CD4-positive, alpha-beta T cell (primary cell): ENCODE results near the gene KDM1B. TPM values are rescaled to one million over a fixed set of nuclear protein-coding genes. Genes with fewer than 3 reads are reported as not detected.

Experiments
- ATAC-seq: fragments of 200-7000 bp; cut with Tn5 transposase; one replicate; pipeline ENCODE4 v1.10.0; 2022; ENCODE audit warnings: mild to moderate bottlenecking; ENCODE audit not compliant: poor library complexity
- CTCF ChIA-PET: fragments of 350-600 bp; sonication (Branson Sonifier 250); formaldehyde crosslinking; loops from one replicate; lab custom pipeline; 2021; ENCODE audit warnings: antibody characterized with exemption, inconsistent platforms; lab: Charles Lee
- POLR2A ChIA-PET: fragments of 350-600 bp; sonication (Branson Sonifier 250); formaldehyde crosslinking; loops from one replicate; lab custom pipeline; 2021; ENCODE audit warnings: antibody characterized with exemption, inconsistent platforms; lab: Charles Lee
- DNase-seq, 14 experiments: peaks; one replicate each; pipeline ENCODE4 v3.0.0-alpha.2; 2013 to 2020; ENCODE audit warnings: mixed read lengths in 2 of 14
- H3K27ac ChIP-seq, 2 donors: one replicate each; pipeline versions ENCODE4 v1.5.1 to v1.7.0; 2013; ENCODE audit warnings: low read length in 2 of 2, low read depth in 1 of 2, mild to moderate bottlenecking in 1 of 2
- H3K27me3 ChIP-seq, 2 experiments: 1 replicate in 1 of 2; 2 replicates in 1 of 2; pipeline versions ENCODE4 v1.6.1 to v1.7.0; 2013; ENCODE audit warnings: low read length in 2 of 2, control low read depth in 1 of 2, mild to moderate bottlenecking in 1 of 2, moderate library complexity in 1 of 2; ENCODE audit not compliant: insufficient read depth in 2 of 2, control insufficient read depth in 1 of 2
- H3K36me3 ChIP-seq: one replicate; pipeline ENCODE4 v1.6.1; 2013; ENCODE audit warnings: low read length, control low read depth; ENCODE audit not compliant: insufficient read depth
- H3K4me1 ChIP-seq: one replicate; pipeline ENCODE4 v1.6.1; 2013; ENCODE audit warnings: low read length, control low read depth; ENCODE audit not compliant: insufficient read depth
- H3K4me3 ChIP-seq: one replicate; pipeline ENCODE4 v1.5.1; 2013; ENCODE audit warnings: mild to moderate bottlenecking, low read length, moderate library complexity
- H3K9me3 ChIP-seq, 2 experiments: 1 replicate in 1 of 2; 2 replicates in 1 of 2; pipeline versions ENCODE4 v1.6.1 to v1.7.0; 2013; ENCODE audit warnings: low read length in 2 of 2, mild to moderate bottlenecking in 2 of 2, control low read depth in 1 of 2, moderate library complexity in 1 of 2; ENCODE audit not compliant: control insufficient read depth in 1 of 2, insufficient read depth in 1 of 2
- H3K27ac Mint-ChIP-seq: one replicate; pipeline ENCODE4 v1.8.0; 2020; ENCODE audit warnings: mixed read lengths
- H3K27me3 Mint-ChIP-seq: one replicate; pipeline ENCODE4 v1.8.0; 2021; ENCODE audit warnings: mixed read lengths
- H3K36me3 Mint-ChIP-seq: one replicate; pipeline ENCODE4 v1.8.0; 2021; ENCODE audit warnings: low read depth, mixed read lengths
- H3K4me1 Mint-ChIP-seq: one replicate; pipeline ENCODE4 v1.8.0; 2021; ENCODE audit warnings: low read depth, mixed read lengths
- H3K4me3 Mint-ChIP-seq: one replicate; pipeline ENCODE4 v1.8.0; 2020; ENCODE audit warnings: mild to moderate bottlenecking, mixed read lengths
- H3K9me3 Mint-ChIP-seq: one replicate; pipeline ENCODE4 v1.8.0; 2020; ENCODE audit warnings: mixed read lengths
- intact Hi-C, 2 experiments: fragments of 100-400 bp; cut with DNase I in 1 of 2; cut with micrococcal nuclease in 1 of 2; formaldehyde crosslinking; loops; one replicate each; pipeline versions ENCODE4 v1.15.1 to v1.9.0; 2023 to 2025; cut with DNase I, micrococcal nuclease
- total RNA-seq, 174 experiments: library from RNA in 2 of 174; stranded (reverse) in 2 of 174; gene quantifications; one replicate each; pipeline ENCODE4 v1.2.3 and lab custom pipeline; 2021 to 2026
- TF ChIP-seq, protein P1 (sequence below): fragments of 200-600 bp; IDR thresholded peaks from one replicate; pipeline ENCODE4 v1.8.0; 2022; ENCODE audit warnings: antibody characterized with exemption, mild to moderate bottlenecking

The KDM1B gene
- total RNA-seq, 2 experiments from 2014 or later: 4.4 to 6.0 TPM

DNA sequence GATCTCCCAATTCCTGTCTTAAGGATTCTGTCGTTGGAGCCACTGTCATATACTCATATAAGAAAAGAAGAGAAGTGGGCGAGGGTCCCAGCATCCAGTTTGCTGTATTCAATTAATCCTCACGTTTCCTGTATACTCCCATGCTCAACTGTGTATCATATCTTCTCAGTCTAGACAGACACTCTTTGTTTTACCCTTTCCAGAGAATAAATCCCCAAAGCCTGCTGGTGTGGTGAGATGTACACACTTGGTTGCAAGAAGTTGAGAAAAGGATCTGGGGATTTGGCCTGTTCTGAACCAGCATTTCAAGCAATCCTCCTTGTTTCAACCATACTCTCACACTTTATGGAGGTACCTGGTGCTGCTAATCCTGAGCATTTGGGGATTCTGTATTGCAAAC lies 3.4 kb upstream of the KDM1B start:
- peaks cover 34% of the 10 kb centered on the region for H3K36me3 Mint-ChIP-seq
- DNase-seq (no peak), ATAC-seq (no peak)
- H3K27me3 Mint-ChIP-seq: no peaks in the 10 kb centered on the region
- H3K27ac Mint-ChIP-seq: no peak overlapping the region
- no peaks in the 10 kb centered on the region for H3K27me3 ChIP-seq
- CTCF ChIA-PET: no interaction called here
- H3K36me3 ChIP-seq: peaks cover 17% of the 10 kb centered on the region
- intact Hi-C loops: loop anchor here (5.0 to 10.0 kb wide), 4 partner anchors 236 to 1387 kb away; partner anchors contain the start of genes ATXN1 (in 1 of the 2) and RNF144B (in 1 of the 2)
- H3K4me3 ChIP-seq: no peak overlapping the region
- POLR2A ChIA-PET: no interaction called here
- TF ChIP-seq, protein P1, sequence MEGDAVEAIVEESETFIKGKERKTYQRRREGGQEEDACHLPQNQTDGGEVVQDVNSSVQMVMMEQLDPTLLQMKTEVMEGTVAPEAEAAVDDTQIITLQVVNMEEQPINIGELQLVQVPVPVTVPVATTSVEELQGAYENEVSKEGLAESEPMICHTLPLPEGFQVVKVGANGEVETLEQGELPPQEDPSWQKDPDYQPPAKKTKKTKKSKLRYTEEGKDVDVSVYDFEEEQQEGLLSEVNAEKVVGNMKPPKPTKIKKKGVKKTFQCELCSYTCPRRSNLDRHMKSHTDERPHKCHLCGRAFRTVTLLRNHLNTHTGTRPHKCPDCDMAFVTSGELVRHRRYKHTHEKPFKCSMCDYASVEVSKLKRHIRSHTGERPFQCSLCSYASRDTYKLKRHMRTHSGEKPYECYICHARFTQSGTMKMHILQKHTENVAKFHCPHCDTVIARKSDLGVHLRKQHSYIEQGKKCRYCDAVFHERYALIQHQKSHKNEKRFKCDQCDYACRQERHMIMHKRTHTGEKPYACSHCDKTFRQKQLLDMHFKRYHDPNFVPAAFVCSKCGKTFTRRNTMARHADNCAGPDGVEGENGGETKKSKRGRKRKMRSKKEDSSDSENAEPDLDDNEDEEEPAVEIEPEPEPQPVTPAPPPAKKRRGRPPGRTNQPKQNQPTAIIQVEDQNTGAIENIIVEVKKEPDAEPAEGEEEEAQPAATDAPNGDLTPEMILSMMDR: no peak
- no peak overlapping the region for H3K4me3 Mint-ChIP-seq
- peaks cover 32% of the 10 kb centered on the region for H3K4me1 Mint-ChIP-seq
- H3K9me3 ChIP-seq: no peaks in the 10 kb centered on the region
- peaks cover 18% of the 10 kb centered on the region for H3K4me1 ChIP-seq
- no peak overlapping the region for H3K27ac ChIP-seq
- H3K9me3 Mint-ChIP-seq: no peaks in the 10 kb centered on the region

GRCh38 chr6:18153311-18153703 lies 1.9 kb upstream of the KDM1B start:
- TF ChIP-seq, protein P1: no peak
- CTCF ChIA-PET: no interaction called here
- DNase-seq (no peak), ATAC-seq (no peak)
- H3K4me1 ChIP-seq: peaks cover 18% of the 10 kb centered on the region
- peaks cover 6% of the 10 kb centered on the region for H3K36me3 ChIP-seq
- Mint-ChIP-seq H3K4me3 (peak overlapping the region; percentile 51), H3K27me3 (no peaks in the 10 kb centered on the region), H3K36me3 (peaks cover 20% of the 10 kb centered on the region), H3K27ac (peak overlapping the region; percentile 58), H3K4me1 (peaks cover 32% of the 10 kb centered on the region), H3K9me3 (no peaks in the 10 kb centered on the region)
- intact Hi-C loops: loop anchor here (5.0 to 10.0 kb wide), 4 partner anchors 234 to 1389 kb away; partner anchors contain the start of genes ATXN1 (in 1 of the 2) and RNF144B (in 1 of the 2)
- POLR2A ChIA-PET: no interaction called here
- no peaks in the 10 kb centered on the region for H3K9me3 ChIP-seq
- no peaks in the 10 kb centered on the region for H3K27me3 ChIP-seq
- no peak overlapping the region for H3K4me3 ChIP-seq
- no peak overlapping the region for H3K27ac ChIP-seq

GRCh38 chr6:18154507-18155149 lies 594 bp upstream of the KDM1B start, which contains the start of gene TPMT:
TPMT (minus strand) TSS chr6:18155077; CDS start chr6:18149127, 5,950 bp downstream.
- POLR2A ChIA-PET: interaction anchor here (0.6 to 1.6 kb wide), 5 partner anchors 28 to 554 kb away, joined by 3 to 6 read pairs (median 3); partner anchors contain the start of genes DEK and NUP153
- intact Hi-C loops: loop anchor here (1.0 to 10.0 kb wide), 8 partner anchors 109 to 1390 kb away; partner anchors contain the start of genes ATXN1 (in 1 of the 2), DEK (in 1 of the 2), FAM8A1 (in 1 of the 2) and NUP153 (in 1 of the 2)
- Mint-ChIP-seq H3K9me3 (no peaks in the 10 kb centered on the region), H3K27me3 (no peaks in the 10 kb centered on the region), H3K4me1 (peaks cover 32% of the 10 kb centered on the region), H3K4me3 (peak within 1 kb of the TSS; percentile 98), H3K27ac (peak within 1 kb of the TSS; percentile 95), H3K36me3 (peaks cover 16% of the 10 kb centered on the region)
- ATAC-seq: no peak
- peak within 1 kb of the TSS; percentile 88 to 92 for H3K27ac ChIP-seq
- DNase-seq: peak in 2 of 14 experiments; percentile 1 to 24
- no peaks in the 10 kb centered on the region for H3K27me3 ChIP-seq
- H3K36me3 ChIP-seq: peaks cover 3% of the 10 kb centered on the region
- TF ChIP-seq, protein P1: no peak
- peak within 1 kb of the TSS; percentile 99 for H3K4me3 ChIP-seq
- no peaks in the 10 kb centered on the region for H3K9me3 ChIP-seq
- CTCF ChIA-PET: interaction anchor here (0.9 kb wide), 1 partner anchor 92 kb away, joined by 3 read pairs; no protein-coding TSS in a partner anchor
- H3K4me1 ChIP-seq: peaks cover 18% of the 10 kb centered on the region
